Bronchial epithelial cell (primary cell): ENCODE measurements around the gene DDO. TPM values are rescaled to one million over a fixed set of nuclear protein-coding genes. Genes with fewer than 3 reads are reported as not detected.

Experiments
- DNase-seq: peaks from one replicate; pipeline ENCODE4 v3.0.0-alpha.2; 2010; ENCODE audit warnings: low read depth
- FAIRE-seq: peaks from 2 replicates; lab custom pipeline; 2011; peaks lifted over from hg19 to GRCh38; lab: Jason Lieb, UNC
- H3K27me3 ChIP-seq: 2 replicates; pipeline ENCODE4 v1.5.1; 2011; ENCODE audit warnings: low read length; ENCODE audit not compliant: control insufficient read depth, insufficient read depth
- H3K36me3 ChIP-seq: 2 replicates; pipeline ENCODE4 v1.5.1; 2011; ENCODE audit warnings: low read length; ENCODE audit not compliant: control insufficient read depth, insufficient read depth
- H3K4me3 ChIP-seq: 2 replicates; pipeline ENCODE4 v1.5.1; 2011; ENCODE audit warnings: mild to moderate bottlenecking, low read depth, low read length, control low read depth
- CTCF ChIP-seq: IDR thresholded peaks from 2 replicates; pipeline ENCODE4 v1.5.1; 2011; ENCODE audit warnings: mild to moderate bottlenecking, moderate library complexity, low read length, control low read depth, inconsistent platforms; ENCODE audit not compliant: insufficient read depth, severe bottlenecking
- total RNA-seq: library from RNA; depleted of rRNA; stranded (reverse); fragments of >200 nt; gene quantifications from 2 replicates; pipeline ENCODE4 v1.2.1, GENCODE V29; 2014

DDO gene
- total RNA-seq, 1 donor from 2014 or later, result not detected

DNA sequence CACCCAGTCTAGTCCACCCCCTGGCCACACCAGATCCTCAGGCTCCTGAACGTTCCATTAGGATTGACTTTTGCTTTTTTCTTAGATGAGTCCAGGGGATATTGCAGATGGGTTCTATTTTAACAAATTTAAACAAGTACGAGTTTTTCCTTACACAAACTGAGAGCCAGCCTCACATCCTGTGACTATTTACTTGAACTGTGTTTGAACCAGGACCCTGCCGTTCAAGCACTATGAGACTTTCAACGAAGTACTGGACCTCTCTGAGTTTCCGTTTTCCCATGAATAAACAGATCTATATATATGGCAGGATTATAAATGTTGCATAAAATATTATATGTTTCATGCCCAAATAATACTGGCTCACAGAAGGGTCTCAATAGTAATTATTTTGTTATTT lies 55.8 kb downstream of the DDO start:
- H3K27me3 ChIP-seq, result peaks cover 18% of the 10 kb centered on the region
- H3K36me3 ChIP-seq, result no peaks in the 10 kb centered on the region
- DNase-seq, result no peak
- TF ChIP-seq CTCF, result no peak
- H3K4me3 ChIP-seq, result no peak overlapping the region
- no peak for FAIRE-seq

DNA sequence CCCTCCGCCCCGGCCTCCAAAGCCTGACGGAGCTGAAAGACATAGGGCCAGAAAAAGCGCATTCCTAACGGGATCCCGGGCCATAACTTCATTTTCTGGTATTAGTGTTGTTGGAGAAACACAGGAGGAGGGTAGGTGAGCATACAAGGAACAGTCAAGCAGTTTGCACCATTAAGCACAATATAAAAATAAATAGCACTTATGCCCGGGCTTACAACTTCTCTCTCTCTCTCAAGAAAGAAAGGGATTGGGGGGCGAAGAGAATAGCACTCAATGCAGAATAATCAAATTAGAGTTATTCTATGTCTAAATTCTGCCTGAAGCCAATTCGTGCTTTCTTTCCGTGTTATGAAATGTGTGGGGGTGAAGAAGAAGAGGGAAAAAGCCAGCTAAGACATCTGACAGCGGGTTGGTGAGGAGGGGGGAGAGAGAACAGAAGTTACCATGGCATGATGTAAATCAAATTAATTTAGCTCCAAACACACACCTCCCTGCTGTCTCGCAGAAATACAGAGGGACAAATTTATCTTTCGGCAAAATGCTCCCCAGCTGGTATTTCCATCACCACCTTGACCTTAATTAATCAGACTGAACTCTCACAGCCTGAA lies 56.7 kb downstream of the DDO start:
- H3K27me3 ChIP-seq, result peaks cover 18% of the 10 kb centered on the region
- H3K36me3 ChIP-seq, result no peaks in the 10 kb centered on the region
- no peak for TF ChIP-seq CTCF
- no peak overlapping the region for H3K4me3 ChIP-seq
- no peak for FAIRE-seq
- DNase-seq, result no peak

GRCh38 chr6:110357664-110358552 lies 57.5 kb downstream of the DDO start, which contains the start of gene METTL24:
TSS of gene METTL24 (minus strand) at chr6:110358349. CDS start at chr6:110358272, 77 bp downstream.
- no peak for DNase-seq
- H3K27me3 ChIP-seq, result peaks cover 18% of the 10 kb centered on the region

GRCh38 chr6:110357298-110357663 lies 58.1 kb downstream of the DDO start:
- FAIRE-seq (no peak), DNase-seq (no peak)
- no peak for TF ChIP-seq CTCF
- Histone ChIP-seq H3K27me3 (peaks cover 18% of the 10 kb centered on the region), H3K4me3 (peak overlapping the region; percentile 17), H3K36me3 (no peaks in the 10 kb centered on the region)

More at GRCh38 chr6:110357664-110358552, 57.5 kb downstream of the DDO start, which contains the start of gene METTL24:
- Histone ChIP-seq H3K36me3 (no peaks in the 10 kb centered on the region), H3K4me3 (peak within 1 kb of the TSS; percentile 17)
- no peak for FAIRE-seq
- no peak for TF ChIP-seq CTCF

DNA sequence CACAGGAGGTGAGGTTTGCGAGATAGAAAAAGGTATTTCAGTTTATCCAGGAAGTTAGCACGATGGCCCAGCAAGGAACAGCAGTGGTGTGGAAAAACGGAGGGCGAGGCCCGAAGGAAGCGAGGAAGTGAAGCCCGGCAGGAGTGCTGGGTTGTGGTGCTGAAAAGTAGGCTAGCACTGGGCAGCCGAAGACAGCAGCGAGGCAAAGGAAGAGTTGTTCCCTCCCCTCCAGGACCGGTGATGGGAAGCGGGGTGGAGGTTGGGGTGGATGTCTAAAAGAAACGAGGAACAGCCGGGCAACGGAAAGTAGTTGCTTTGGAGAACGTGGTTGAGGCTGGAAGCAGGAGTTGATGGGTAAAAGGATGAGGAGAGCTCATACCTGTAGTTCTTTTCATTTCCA lies 58.6 kb downstream of the DDO start:
- FAIRE-seq (peak; percentile 18), DNase-seq (no peak)
- H3K36me3 ChIP-seq, result no peaks in the 10 kb centered on the region
- no peak for TF ChIP-seq CTCF
- no peak overlapping the region for H3K4me3 ChIP-seq
- H3K27me3 ChIP-seq, result peaks cover 18% of the 10 kb centered on the region
